RWPE1 (cell line): ENCODE data around the gene SLC66A3.
"Not testable (repeated sequence)": the region's sequence is repeated elsewhere in the genome, so short reads cannot be mapped to it uniquely, and the experiment has no call there.

Source experiments
- CTCF ChIA-PET: fragments of 350-600 bp; sonication (Branson Sonifier 250); formaldehyde crosslinking; extraction: SDS; loops from one replicate; lab custom pipeline; 2021; lab: Yijun Ruan, JAX
- POLR2A ChIA-PET: fragments of 400-600 bp; formaldehyde crosslinking; extraction: SDS; loops from one replicate; lab custom pipeline; 2020; ENCODE audit warnings: antibody characterized with exemption; ENCODE audit not compliant: low non-redundant PET; lab: Yijun Ruan, JAX
- DNase-seq: peaks from one replicate; pipeline ENCODE4 v3.0.0; 2012; ENCODE audit warnings: low spot score
- H3K27ac ChIP-seq: fragments of 450-650 bp; 2 replicates; pipeline ENCODE4 v1.5.1; 2017
- CTCF ChIP-seq: fragments of 450-650 bp; conservative IDR thresholded peaks from 2 replicates; pipeline ENCODE4 v1.5.1; 2017; ENCODE audit warnings: low read depth, mild to moderate bottlenecking

SLC66A3 gene

GRCh38 chr2:11163439-11164317 is 8.4 kb downstream of the SLC66A3 start:
- no peak overlapping the region for H3K27ac ChIP-seq
- CTCF ChIA-PET, result no interaction called here
- no peak for TF ChIP-seq CTCF
- DNase-seq, result no peak
- POLR2A ChIA-PET, result no interaction called here

GRCh38 chr2:11165046-11165445 is 9.8 kb downstream of the SLC66A3 start:
- POLR2A ChIA-PET, CTCF ChIA-PET, DNase-seq, H3K27ac ChIP-seq: not testable (repeated sequence)

- no peak for TF ChIP-seq CTCF
- DNase-seq, result no peak
- no peak overlapping the region for H3K27ac ChIP-seq
- ChIA-PET POLR2A (no interaction called here), CTCF (no interaction called here)
Observed at GRCh38 chr2:11166476-11166875, 11.2 kb downstream of the SLC66A3 start.

- CTCF ChIA-PET, result interaction anchor here (0.6 to 0.7 kb wide), 2 partner anchors 279 to 429 kb away, joined by 3 read pairs; no protein-coding TSS in a partner anchor
- DNase-seq, result no peak
- POLR2A ChIA-PET, result no interaction called here
- no peak overlapping the region for H3K27ac ChIP-seq
- TF ChIP-seq CTCF, result no peak
Observed at GRCh38 chr2:11168488-11168887, 13.2 kb downstream of the SLC66A3 start.

GRCh38 chr2:11169333-11169732 is 14.1 kb downstream of the SLC66A3 start:
- no peak overlapping the region for H3K27ac ChIP-seq
- DNase-seq, result no peak
- POLR2A ChIA-PET, result no interaction called here
- CTCF ChIA-PET, result interaction anchor here (0.9 kb wide), 1 partner anchor 18 kb away, joined by 3 read pairs; no protein-coding TSS in a partner anchor
- TF ChIP-seq CTCF, result no peak

- no peak overlapping the region for H3K27ac ChIP-seq
- ChIA-PET POLR2A (no interaction called here), CTCF (no interaction called here)
- TF ChIP-seq CTCF, result no peak
- DNase-seq, result no peak
Observed at GRCh38 chr2:11174222-11174621, 19.0 kb downstream of the SLC66A3 start.

- DNase-seq, result no peak
- ChIA-PET POLR2A (no interaction called here), CTCF (interaction anchor here (0.6 to 0.7 kb wide), 3 partner anchors 42 to 1522 kb away, joined by 3 to 5 read pairs (median 3); a partner anchor contains a TSS)
- TF ChIP-seq CTCF, result no peak
- H3K27ac ChIP-seq, result no peak overlapping the region
Observed at GRCh38 chr2:11175293-11175795, 20.1 kb downstream of the SLC66A3 start.
